Stomach smooth muscle (tissue), 2 donors: ENCODE measurements around the gene KCMF1.

Experiments
- H3K27ac ChIP-seq: one replicate; pipeline ENCODE4 v1.7.0; 2013; ENCODE audit warnings: mild to moderate bottlenecking, low read length, inconsistent platforms
- H3K27me3 ChIP-seq, 2 donors: one replicate each; pipeline ENCODE4 v1.7.0; 2013; ENCODE audit warnings: low read length in 2 of 2; ENCODE audit not compliant: insufficient read depth in 2 of 2, control insufficient read depth in 1 of 2
- H3K36me3 ChIP-seq, 2 donors: one replicate each; pipeline ENCODE4 v1.7.0; 2013; ENCODE audit warnings: low read length in 2 of 2; ENCODE audit not compliant: control insufficient read depth in 2 of 2, insufficient read depth in 2 of 2
- H3K4me1 ChIP-seq: one replicate; pipeline ENCODE4 v1.7.0; 2013; ENCODE audit warnings: low read length; ENCODE audit not compliant: control insufficient read depth, insufficient read depth
- H3K4me3 ChIP-seq, 2 donors: one replicate each; pipeline ENCODE4 v1.7.0; 2013; ENCODE audit warnings: low read length in 2 of 2
- H3K9ac ChIP-seq, 2 donors: one replicate each; pipeline ENCODE4 v1.7.0; 2013; ENCODE audit warnings: low read length in 2 of 2, mild to moderate bottlenecking in 1 of 2
- H3K9me3 ChIP-seq, 2 donors: one replicate each; pipeline ENCODE4 v1.7.0; 2013; ENCODE audit warnings: low read length in 2 of 2; ENCODE audit not compliant: control insufficient read depth in 2 of 2
- donor health status: healthy.
- donor health status: Pancreatic carcinoma.

The KCMF1 gene

DNA sequence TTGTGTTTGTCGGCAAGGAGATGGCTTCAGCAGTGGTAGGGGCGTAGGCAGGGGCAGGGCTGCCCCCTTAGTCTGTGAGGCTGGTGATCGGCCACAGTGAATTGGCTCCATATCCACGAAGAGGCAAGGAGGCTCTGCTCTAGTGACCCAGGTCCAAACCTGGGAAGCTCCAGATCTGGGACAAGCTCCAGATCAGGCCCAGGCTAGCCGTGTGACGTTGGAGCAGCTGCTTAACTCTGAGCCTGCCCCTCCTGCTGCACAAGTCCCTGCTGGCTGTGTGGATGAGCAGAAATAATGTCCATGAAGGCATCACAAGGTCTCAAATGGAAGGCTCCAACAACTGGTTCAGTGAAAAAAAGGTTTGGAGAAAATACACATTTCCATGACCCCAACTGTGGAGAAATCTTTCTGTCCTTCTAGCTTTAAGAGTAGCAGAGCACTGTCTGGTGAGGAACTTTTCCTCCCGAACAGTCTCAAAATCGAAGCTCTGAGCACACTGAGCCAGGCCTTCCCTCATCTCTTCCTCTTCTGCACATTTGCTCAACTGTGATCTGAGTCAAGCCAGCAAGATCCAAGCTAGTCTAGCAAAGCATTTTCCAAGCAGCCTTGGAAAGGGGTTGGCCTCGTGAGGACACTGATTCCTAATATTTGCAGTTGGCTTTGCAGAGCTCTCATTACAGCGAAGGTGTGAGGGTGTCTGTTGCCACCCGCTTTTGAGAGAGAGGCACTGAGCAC lies 95.2 kb downstream of the KCMF1 start:
- H3K4me1 ChIP-seq = peaks cover 8% of the 10 kb centered on the region

GRCh38 chr2:85066874-85067351 lies 96.0 kb downstream of the KCMF1 start:
- H3K9ac ChIP-seq = peak overlapping the region in 1 of 2 donors; percentile 51
- H3K4me3 ChIP-seq = peak overlapping the region; percentile 61 to 70

More for the DNA sequence above, 95.2 kb downstream of the KCMF1 start:
- Histone ChIP-seq H3K27me3 (peaks cover 0 to 3% of the 10 kb centered on the region in 2 donors), H3K27ac (no peak overlapping the region), H3K36me3 (no peaks in the 10 kb centered on the region), H3K9me3 (no peaks in the 10 kb centered on the region), H3K4me3 (no peak overlapping the region), H3K9ac (no peak overlapping the region)

GRCh38 chr2:85071096-85071495 lies 100.1 kb downstream of the KCMF1 start:
- no peaks in the 10 kb centered on the region for H3K9me3 ChIP-seq
- no peaks in the 10 kb centered on the region for H3K36me3 ChIP-seq
- no peak overlapping the region for H3K9ac ChIP-seq
- no peak overlapping the region for H3K4me3 ChIP-seq
- no peaks in the 10 kb centered on the region for H3K27me3 ChIP-seq
- no peak overlapping the region for H3K27ac ChIP-seq
- H3K4me1 ChIP-seq = peaks cover 8% of the 10 kb centered on the region

More at GRCh38 chr2:85066874-85067351, 96.0 kb downstream of the KCMF1 start:
- H3K36me3 ChIP-seq = no peaks in the 10 kb centered on the region
- H3K27me3 ChIP-seq = peaks cover 0 to 3% of the 10 kb centered on the region in 2 donors
- H3K9me3 ChIP-seq = no peaks in the 10 kb centered on the region
- H3K27ac ChIP-seq = no peak overlapping the region
- H3K4me1 ChIP-seq = peaks cover 8% of the 10 kb centered on the region

DNA sequence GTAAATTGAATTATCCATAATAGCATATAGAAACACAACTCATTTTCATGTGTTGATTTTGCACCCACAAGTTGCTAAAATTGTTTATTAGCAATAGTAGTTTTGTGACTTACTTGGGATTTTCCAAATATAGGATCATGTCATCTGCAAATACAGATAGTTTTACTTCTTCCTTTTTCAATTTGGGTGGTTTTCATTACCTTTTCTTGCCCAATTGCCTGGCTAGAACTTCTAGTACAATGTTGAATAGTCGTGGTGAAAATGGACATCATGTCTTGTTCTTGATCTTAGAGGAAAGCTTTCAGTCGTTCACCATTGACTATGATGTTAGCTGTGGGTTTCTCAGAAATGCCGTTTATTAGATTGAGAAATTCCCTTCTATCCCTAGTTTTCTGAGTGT lies 102.1 kb downstream of the KCMF1 start:
- no peak overlapping the region for H3K4me3 ChIP-seq
- peaks cover 0 to 5% of the 10 kb centered on the region in 2 donors for H3K27me3 ChIP-seq

GRCh38 chr2:85076618-85077274 lies 105.8 kb downstream of the KCMF1 start:
- Histone ChIP-seq H3K27me3 (peaks cover 0 to 5% of the 10 kb centered on the region in 2 donors), H3K9me3 (peaks cover 2 to 4% of the 10 kb centered on the region in 2 donors), H3K4me3 (no peak overlapping the region), H3K4me1 (no peaks in the 10 kb centered on the region), H3K27ac (no peak overlapping the region), H3K36me3 (no peaks in the 10 kb centered on the region), H3K9ac (no peak overlapping the region)

More for the DNA sequence above, 102.1 kb downstream of the KCMF1 start:
- no peaks in the 10 kb centered on the region for H3K9me3 ChIP-seq
- H3K36me3 ChIP-seq = no peaks in the 10 kb centered on the region
- no peak overlapping the region for H3K9ac ChIP-seq
- H3K27ac ChIP-seq = no peak overlapping the region
- no peaks in the 10 kb centered on the region for H3K4me1 ChIP-seq

DNA sequence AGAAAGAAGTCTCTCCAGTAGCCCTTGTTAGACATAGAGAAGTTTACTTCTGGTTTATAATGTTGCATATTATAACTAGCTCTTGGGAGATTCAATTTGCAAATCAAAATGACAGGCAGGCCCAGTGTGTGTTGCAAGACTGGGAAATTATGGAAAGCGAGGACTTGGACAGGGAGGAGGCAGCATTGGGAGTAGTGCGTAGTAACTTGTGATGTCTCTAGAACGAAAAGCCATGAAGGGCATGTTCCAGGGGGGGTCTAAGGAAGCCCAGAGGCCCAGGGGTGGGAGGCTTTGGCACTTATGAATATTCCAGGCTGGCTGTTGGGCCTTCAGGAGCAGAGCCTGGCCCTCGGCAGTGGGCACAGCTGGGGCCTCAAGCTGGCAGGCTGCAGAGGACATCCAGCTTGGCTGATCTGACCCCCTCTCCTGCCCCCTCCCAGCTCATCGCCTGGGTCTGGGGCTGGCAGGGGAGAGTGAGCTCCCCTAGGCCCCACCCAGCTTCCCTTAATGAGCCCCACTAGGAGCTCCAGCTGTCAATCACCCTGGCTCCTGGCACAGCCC lies 107.0 kb downstream of the KCMF1 start:
- Histone ChIP-seq H3K36me3 (no peaks in the 10 kb centered on the region), H3K27ac (no peak overlapping the region), H3K9ac (no peak overlapping the region), H3K4me1 (no peaks in the 10 kb centered on the region), H3K4me3 (no peak overlapping the region), H3K9me3 (peaks cover 6 to 10% of the 10 kb centered on the region in 2 donors), H3K27me3 (peaks cover 0 to 5% of the 10 kb centered on the region in 2 donors)

DNA sequence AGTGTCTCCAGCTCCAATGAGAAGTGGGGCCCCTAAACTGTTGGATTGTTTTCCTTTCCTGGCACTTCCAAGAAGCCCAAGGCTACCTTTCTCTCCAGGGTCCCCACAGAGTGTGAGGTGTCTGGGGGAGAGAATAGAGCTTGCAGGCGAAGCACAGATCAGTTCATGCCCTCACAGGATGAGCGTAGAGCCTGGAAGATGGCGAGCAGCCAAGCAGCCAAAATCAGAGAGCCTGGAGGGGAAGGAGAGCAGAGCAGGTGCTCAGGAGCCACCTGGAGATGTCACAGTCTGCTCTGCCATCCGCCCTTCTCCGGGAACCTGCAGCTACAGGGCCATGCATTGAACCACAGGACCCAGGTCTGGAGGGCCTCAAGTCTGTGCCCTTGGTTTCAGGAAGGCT lies 107.6 kb downstream of the KCMF1 start:
- Histone ChIP-seq H3K9me3 (peaks cover 6 to 10% of the 10 kb centered on the region in 2 donors), H3K27me3 (peaks cover 0 to 5% of the 10 kb centered on the region in 2 donors), H3K36me3 (no peaks in the 10 kb centered on the region), H3K4me3 (no peak overlapping the region), H3K9ac (no peak overlapping the region), H3K4me1 (no peaks in the 10 kb centered on the region), H3K27ac (no peak overlapping the region)

GRCh38 chr2:85083092-85083491 lies 112.1 kb downstream of the KCMF1 start:
- Histone ChIP-seq H3K27ac (no peak overlapping the region), H3K9me3 (peaks cover 6 to 10% of the 10 kb centered on the region in 2 donors), H3K4me3 (no peak overlapping the region), H3K4me1 (no peaks in the 10 kb centered on the region), H3K36me3 (no peaks in the 10 kb centered on the region), H3K9ac (no peak overlapping the region), H3K27me3 (no peaks in the 10 kb centered on the region)

DNA sequence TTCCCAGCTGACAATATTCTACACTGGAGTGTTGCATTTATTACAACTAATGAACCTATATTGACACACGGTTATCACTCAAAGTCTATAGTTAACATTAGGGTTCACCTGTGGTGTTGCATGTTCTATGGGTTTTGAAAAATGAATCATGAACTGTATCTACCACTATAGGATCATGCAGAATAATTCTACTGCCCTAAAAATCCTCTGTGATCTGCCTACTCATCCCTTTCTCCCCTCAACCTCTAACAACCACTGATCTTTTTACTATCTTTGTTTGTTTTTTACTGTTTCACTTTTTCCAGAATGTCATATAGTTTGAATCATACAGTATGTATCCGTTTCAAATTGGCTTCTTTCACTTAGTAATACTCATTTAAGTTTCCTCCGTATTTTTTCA lies 114.6 kb downstream of the KCMF1 start:
- Histone ChIP-seq H3K27me3 (no peaks in the 10 kb centered on the region), H3K36me3 (no peaks in the 10 kb centered on the region), H3K9ac (no peak overlapping the region), H3K27ac (no peak overlapping the region), H3K4me1 (no peaks in the 10 kb centered on the region), H3K4me3 (no peak overlapping the region), H3K9me3 (peaks cover 6 to 10% of the 10 kb centered on the region in 2 donors)

DNA sequence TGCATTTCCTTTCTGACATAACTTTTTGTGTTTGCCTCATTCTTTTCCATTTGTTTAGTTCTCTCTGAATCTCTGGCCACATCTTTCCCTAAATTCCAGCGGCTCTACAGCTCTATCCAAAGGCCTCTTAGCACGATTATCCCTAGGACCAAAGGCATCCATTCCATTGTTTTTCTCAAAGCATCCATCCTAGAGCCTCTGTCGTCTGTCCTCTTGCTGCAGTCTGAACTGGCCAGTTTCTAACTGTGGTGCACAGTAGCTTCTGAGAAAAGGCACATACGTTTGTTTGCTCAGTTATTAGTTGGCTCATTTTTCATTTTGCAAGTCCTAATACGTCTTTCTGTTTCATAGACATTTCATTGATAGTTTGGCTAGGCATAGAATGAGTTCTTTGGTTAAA lies 116.6 kb downstream of the KCMF1 start:
- Histone ChIP-seq H3K36me3 (no peaks in the 10 kb centered on the region), H3K27me3 (no peaks in the 10 kb centered on the region), H3K9ac (no peak overlapping the region), H3K9me3 (peaks cover 0 to 2% of the 10 kb centered on the region in 2 donors), H3K4me3 (no peak overlapping the region), H3K4me1 (no peaks in the 10 kb centered on the region), H3K27ac (no peak overlapping the region)
